ENCODE results near the gene HTT-AS.

HTT-AS gene

GRCh38 chr4:3111461-3111860 lies 37.1 kb upstream of the HTT-AS start:
- Histone ChIP-seq H4K20me1 (ENCODE audit: insufficient read depth, low read length) (no peaks in the 10 kb centered on the region), H3K27ac (ENCODE audit: low read length) (no peak overlapping the region), H3K4me2 (ENCODE audit: low read depth, low read length) (no peak overlapping the region), H3K27me3 (replicated peaks; ENCODE audit: insufficient read depth, low read length) (no peaks in the 10 kb centered on the region), H3K79me2 (ENCODE audit: low read length) (no peaks in the 10 kb centered on the region), H3K9ac (ENCODE audit: low read length) (no peak overlapping the region), H3K4me1 (ENCODE audit: low read length) (no peaks in the 10 kb centered on the region), H3K9me3 (replicated peaks; ENCODE audit: insufficient read depth, low read length) (no peaks in the 10 kb centered on the region), H3K9me2 (replicated peaks; ENCODE audit: insufficient read depth, low read length) (no peaks in the 10 kb centered on the region), H3F3A (ENCODE audit: insufficient read depth, low read length) (no peaks in the 10 kb centered on the region), H3K4me3 (ENCODE audit: low read length) (no peak overlapping the region), H3K36me3 (replicated peaks; ENCODE audit: insufficient read depth, low read length) (peaks cover 5% of the 10 kb centered on the region; the same call in 1 of the 2 replicates), H2AFZ (ENCODE audit: low read length) (no peak overlapping the region)
- no peak for DNase-seq
- no peak for TF ChIP-seq CTCF (IDR thresholded peaks at IDR 0.05; ENCODE audit: low read length)
- no peak for TF ChIP-seq EZH2phosphoT487 (IDR thresholded peaks at IDR 0.05; ENCODE audit: low read length)
- no peak for TF ChIP-seq EZH2 (optimal IDR thresholded peaks at IDR 0.05; ENCODE audit: low read depth, low read length)

- TF ChIP-seq EZH2phosphoT487 (IDR thresholded peaks at IDR 0.05; ENCODE audit: low read length) (no peak), EZH2 (optimal IDR thresholded peaks at IDR 0.05; ENCODE audit: low read depth, low read length) (no peak), CTCF (IDR thresholded peaks at IDR 0.05; ENCODE audit: low read length) (no peak)
- no peaks in the 10 kb centered on the region for H3K79me2 ChIP-seq (ENCODE audit: low read length)
- no peak overlapping the region for H3K4me3 ChIP-seq (ENCODE audit: low read length)
- no peak for DNase-seq
- no peaks in the 10 kb centered on the region for H3K9me2 ChIP-seq (replicated peaks; ENCODE audit: insufficient read depth, low read length)
- no peaks in the 10 kb centered on the region for H3K9me3 ChIP-seq (replicated peaks; ENCODE audit: insufficient read depth, low read length)
- H2AFZ ChIP-seq (ENCODE audit: low read length), result no peak overlapping the region
- no peak overlapping the region for H3K9ac ChIP-seq (ENCODE audit: low read length)
- no peaks in the 10 kb centered on the region for H3K27me3 ChIP-seq (replicated peaks; ENCODE audit: insufficient read depth, low read length)
- no peaks in the 10 kb centered on the region for H3F3A ChIP-seq (ENCODE audit: insufficient read depth, low read length)
- 0 out of 2 replicates have a peak, but pooled peaks cover 5% of the 10 kb centered on the region for H3K36me3 ChIP-seq (replicated peaks; ENCODE audit: insufficient read depth, low read length)
- H3K4me2 ChIP-seq (ENCODE audit: low read depth, low read length), result no peak overlapping the region
- H4K20me1 ChIP-seq (ENCODE audit: insufficient read depth, low read length), result no peaks in the 10 kb centered on the region; the same call in 1 of the 2 replicates
- no peaks in the 10 kb centered on the region for H3K4me1 ChIP-seq (ENCODE audit: low read length)
- no peak overlapping the region for H3K27ac ChIP-seq (ENCODE audit: low read length)
Observed at GRCh38 chr4:3108211-3108610, 33.9 kb upstream of the HTT-AS start.

- TF ChIP-seq CTCF (IDR thresholded peaks at IDR 0.05; ENCODE audit: low read length) (no peak), EZH2phosphoT487 (IDR thresholded peaks at IDR 0.05; ENCODE audit: low read length) (no peak), EZH2 (optimal IDR thresholded peaks at IDR 0.05; ENCODE audit: low read depth, low read length) (no peak)
- no peaks in the 10 kb centered on the region for H3K27me3 ChIP-seq (replicated peaks; ENCODE audit: insufficient read depth, low read length)
- no peaks in the 10 kb centered on the region for H3K79me2 ChIP-seq (ENCODE audit: low read length)
- no peak overlapping the region for H3K4me3 ChIP-seq (ENCODE audit: low read length)
- no peaks in the 10 kb centered on the region; the same call in 1 of the 2 replicates for H4K20me1 ChIP-seq (ENCODE audit: insufficient read depth, low read length)
- H3K4me2 ChIP-seq (ENCODE audit: low read depth, low read length), result no peak overlapping the region
- H3K9me3 ChIP-seq (replicated peaks; ENCODE audit: insufficient read depth, low read length), result no peaks in the 10 kb centered on the region
- no peaks in the 10 kb centered on the region for H3K4me1 ChIP-seq (ENCODE audit: low read length)
- no peaks in the 10 kb centered on the region for H3F3A ChIP-seq (ENCODE audit: insufficient read depth, low read length)
- H3K27ac ChIP-seq (ENCODE audit: low read length), result no peak overlapping the region
- no peak for DNase-seq
- 0 out of 2 replicates have a peak, but pooled peaks cover 5% of the 10 kb centered on the region for H3K36me3 ChIP-seq (replicated peaks; ENCODE audit: insufficient read depth, low read length)
- H3K9me2 ChIP-seq (replicated peaks; ENCODE audit: insufficient read depth, low read length), result no peaks in the 10 kb centered on the region
- H3K9ac ChIP-seq (ENCODE audit: low read length), result no peak overlapping the region
- H2AFZ ChIP-seq (ENCODE audit: low read length), result no peak overlapping the region
Observed at GRCh38 chr4:3107691-3108121, 33.4 kb upstream of the HTT-AS start.

Data from MM.1S (cell line).